ENCODE measurements around the gene HAPSTR1.

- TF ChIP-seq CTCF (IDR thresholded peaks at IDR 0.05) (no peak), POLR2A (IDR thresholded peaks at IDR 0.05; ENCODE audit: low read length) (no peak)
Measured at GRCh38 chr16:9116141-9116540, 24.7 kb downstream of the HAPSTR1 start.

Data from A549 (cell line).